DND-41 (cell line): ENCODE results near the gene SLC36A4.

Experiments used
- ATAC-seq: fragments of 200-7000 bp; cut with Tn5 transposase; 3 replicates; pipeline ENCODE4 v1.9.1; 2021; ENCODE audit warnings: low read depth; ENCODE audit not compliant: insufficient read depth
- DNase-seq: peaks from one replicate; pipeline ENCODE4 v3.0.0-alpha.2; 2020
- H2AFZ ChIP-seq: 2 replicates; pipeline ENCODE4 v1.6.0; 2012; ENCODE audit warnings: low read depth, low read length
- H3K27ac ChIP-seq: 2 replicates; pipeline ENCODE4 v1.5.1; 2012; ENCODE audit warnings: low read length, inconsistent platforms
- H3K27me3 ChIP-seq: fragments of 200-600 bp; sonication (generic); 2 replicates; pipeline ENCODE4 v1.6.0; 2012; ENCODE audit warnings: low read length, mild to moderate bottlenecking, inconsistent platforms; ENCODE audit not compliant: insufficient read depth, poor library complexity
- H3K36me3 ChIP-seq: 2 replicates; pipeline ENCODE4 v1.5.1; 2012; ENCODE audit warnings: low read length, inconsistent platforms; ENCODE audit not compliant: insufficient read depth
- H3K4me1 ChIP-seq: 2 replicates; pipeline ENCODE4 v1.5.1; 2012; ENCODE audit warnings: mild to moderate bottlenecking, low read length; ENCODE audit not compliant: insufficient read depth
- H3K4me2 ChIP-seq: 2 replicates; pipeline ENCODE4 v1.6.0; 2012; ENCODE audit warnings: mild to moderate bottlenecking, moderate library complexity, low read length, inconsistent platforms; ENCODE audit not compliant: insufficient read depth
- H3K4me3 ChIP-seq, 2 experiments: fragments of 200-600 bp in 1 of 2; shearing (Covaris generic) in 1 of 2; 2 replicates each; pipeline ENCODE4 v1.5.1; 2012 to 2016; ENCODE audit warnings: inconsistent platforms in 2 of 2, low read length in 2 of 2, mild to moderate bottlenecking in 2 of 2, low read depth in 1 of 2, moderate library complexity in 1 of 2
- H3K79me2 ChIP-seq: 2 replicates; pipeline ENCODE4 v1.6.0; 2012; ENCODE audit warnings: low read length, inconsistent platforms; ENCODE audit not compliant: insufficient read depth
- H3K9ac ChIP-seq: 2 replicates; pipeline ENCODE4 v1.6.0; 2012; ENCODE audit warnings: low read depth, mild to moderate bottlenecking, inconsistent platforms, low read length, moderate library complexity
- H3K9me3 ChIP-seq: 2 replicates; pipeline ENCODE4 v1.5.1; 2012; ENCODE audit warnings: low read length, moderate library complexity, mild to moderate bottlenecking, inconsistent platforms; ENCODE audit not compliant: insufficient read depth, severe bottlenecking
- H4K20me1 ChIP-seq: 2 replicates; pipeline ENCODE4 v1.6.0; 2012; ENCODE audit warnings: low read length; ENCODE audit not compliant: insufficient read depth
- CTCF ChIP-seq: IDR thresholded peaks from 2 replicates; pipeline ENCODE4 v1.5.1; 2012; ENCODE audit warnings: borderline replicate concordance, low read length, moderate library complexity, mild to moderate bottlenecking; ENCODE audit not compliant: poor library complexity, severe bottlenecking; ENCODE audit errors: extremely low read depth
- EZH2 ChIP-seq: IDR thresholded peaks from 3 replicates; pipeline ENCODE4 v1.6.1; 2012; ENCODE audit warnings: borderline replicate concordance, low read depth, mild to moderate bottlenecking, moderate library complexity, low read length, inconsistent platforms; ENCODE audit not compliant: severe bottlenecking

Gene SLC36A4

GRCh38 chr11:93160156-93160555 is 37.6 kb downstream of the SLC36A4 start:
- peaks cover 52% of the 10 kb centered on the region for H3K36me3 ChIP-seq
- H3K9me3 ChIP-seq = no peaks in the 10 kb centered on the region
- DNase-seq (no peak), ATAC-seq (no peak)
- no peaks in the 10 kb centered on the region for H3K27me3 ChIP-seq
- no peaks in the 10 kb centered on the region for H4K20me1 ChIP-seq
- no peak overlapping the region for H2AFZ ChIP-seq
- no peaks in the 10 kb centered on the region for H3K4me1 ChIP-seq
- no peak for TF ChIP-seq EZH2
- no peak for TF ChIP-seq CTCF
- H3K27ac ChIP-seq = no peak overlapping the region
- no peak overlapping the region for H3K4me2 ChIP-seq
- H3K9ac ChIP-seq = no peak overlapping the region
- no peaks in the 10 kb centered on the region for H3K79me2 ChIP-seq
- H3K4me3 ChIP-seq = no peak overlapping the region

GRCh38 chr11:93159721-93160120 is 38.1 kb downstream of the SLC36A4 start:
- no peaks in the 10 kb centered on the region for H3K27me3 ChIP-seq
- no peak overlapping the region for H3K4me2 ChIP-seq
- H2AFZ ChIP-seq = no peak overlapping the region
- no peak for DNase-seq
- H3K4me3 ChIP-seq = no peak overlapping the region
- no peak overlapping the region for H3K9ac ChIP-seq
- no peaks in the 10 kb centered on the region for H3K9me3 ChIP-seq
- no peak overlapping the region for H3K27ac ChIP-seq
- H3K4me1 ChIP-seq = no peaks in the 10 kb centered on the region
- H3K36me3 ChIP-seq = peaks cover 47% of the 10 kb centered on the region
- no peak for ATAC-seq
- no peaks in the 10 kb centered on the region for H3K79me2 ChIP-seq
- no peak for TF ChIP-seq EZH2
- no peak for TF ChIP-seq CTCF
- H4K20me1 ChIP-seq = no peaks in the 10 kb centered on the region

GRCh38 chr11:93155738-93156137 is 42.1 kb downstream of the SLC36A4 start:
- H4K20me1 ChIP-seq = no peaks in the 10 kb centered on the region
- H3K79me2 ChIP-seq = no peaks in the 10 kb centered on the region
- DNase-seq = no peak
- no peak overlapping the region for H2AFZ ChIP-seq
- H3K4me2 ChIP-seq = no peak overlapping the region
- no peaks in the 10 kb centered on the region for H3K9me3 ChIP-seq
- no peak for TF ChIP-seq CTCF
- TF ChIP-seq EZH2 = no peak
- no peak overlapping the region for H3K4me3 ChIP-seq
- H3K27ac ChIP-seq = no peak overlapping the region
- H3K9ac ChIP-seq = no peak overlapping the region
- peaks cover 15% of the 10 kb centered on the region; the same call in 1 of the 2 replicates for H3K36me3 ChIP-seq
- H3K4me1 ChIP-seq = no peaks in the 10 kb centered on the region
- no peaks in the 10 kb centered on the region for H3K27me3 ChIP-seq
- ATAC-seq = no peak

GRCh38 chr11:93145390-93145915 is 52.3 kb downstream of the SLC36A4 start:
- no peak for DNase-seq

More at GRCh38 chr11:93145390-93145915, 52.3 kb downstream of the SLC36A4 start:
- H3K27me3 ChIP-seq = no peaks in the 10 kb centered on the region
- no peak overlapping the region for H3K9ac ChIP-seq
- H3K9me3 ChIP-seq = no peaks in the 10 kb centered on the region
- H3K79me2 ChIP-seq = no peaks in the 10 kb centered on the region
- no peak for TF ChIP-seq CTCF
- ATAC-seq = no peak
- no peak overlapping the region for H3K27ac ChIP-seq
- no peak overlapping the region for H3K4me2 ChIP-seq
- no peak overlapping the region for H3K4me3 ChIP-seq
- H2AFZ ChIP-seq = no peak overlapping the region
- peaks cover 6% of the 10 kb centered on the region; the same call in 1 of the 2 replicates for H3K36me3 ChIP-seq
- H4K20me1 ChIP-seq = no peaks in the 10 kb centered on the region
- H3K4me1 ChIP-seq = no peaks in the 10 kb centered on the region
